Measurements from ENCODE around the gene LCORL.

DNA sequence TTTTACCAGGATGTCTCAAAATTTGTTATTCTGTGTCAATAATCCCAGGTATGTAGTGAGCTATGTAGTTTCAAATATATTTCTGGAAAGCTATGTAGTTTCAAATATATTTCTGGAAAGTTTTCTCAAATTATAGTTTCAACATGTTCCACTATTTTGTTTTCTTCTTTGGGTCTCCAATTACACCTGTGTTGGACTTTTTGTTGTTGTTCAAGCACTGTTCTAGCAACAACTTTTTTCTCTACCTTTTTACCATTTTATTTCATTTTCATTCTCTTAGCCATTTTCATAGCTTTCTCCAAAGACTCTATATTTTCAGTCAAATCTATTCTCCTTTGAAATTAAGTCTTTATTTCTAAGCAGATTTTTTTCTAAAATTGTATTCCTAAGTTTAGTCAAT is 88.4 kb downstream of the LCORL start:
- TF ChIP-seq, protein P1, sequence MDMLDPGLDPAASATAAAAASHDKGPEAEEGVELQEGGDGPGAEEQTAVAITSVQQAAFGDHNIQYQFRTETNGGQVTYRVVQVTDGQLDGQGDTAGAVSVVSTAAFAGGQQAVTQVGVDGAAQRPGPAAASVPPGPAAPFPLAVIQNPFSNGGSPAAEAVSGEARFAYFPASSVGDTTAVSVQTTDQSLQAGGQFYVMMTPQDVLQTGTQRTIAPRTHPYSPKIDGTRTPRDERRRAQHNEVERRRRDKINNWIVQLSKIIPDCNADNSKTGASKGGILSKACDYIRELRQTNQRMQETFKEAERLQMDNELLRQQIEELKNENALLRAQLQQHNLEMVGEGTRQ (IDR thresholded peaks at IDR 0.05; ENCODE audit: low read depth, low read length) = no peak
- TF ChIP-seq RFX5 (IDR thresholded peaks at IDR 0.05; ENCODE audit: low read depth, low read length) = no peak
- TF ChIP-seq MXI1 (IDR thresholded peaks at IDR 0.05; ENCODE audit: borderline replicate concordance, low read depth, low read length) = no peak
- no peak for TF ChIP-seq CTCF (conservative IDR thresholded peaks at IDR 0.05; ENCODE audit: low read depth, low read length)
- TF ChIP-seq POLR2A (IDR thresholded peaks at IDR 0.05; ENCODE audit: low read depth, low read length) = no peak
- TF ChIP-seq FOS (IDR thresholded peaks at IDR 0.05; ENCODE audit: low read depth, low read length) = no peak
- TF ChIP-seq CHD1 (IDR thresholded peaks at IDR 0.05; ENCODE audit: low read depth, low read length) = no peak
